HG03064 (cell line): ENCODE measurements around the gene LRRC8A.

Source experiments
- ATAC-seq: cut with Tn5 transposase; IDR thresholded peaks from one replicate; pipeline ENCODE4 v1.9.1; 2021; ENCODE audit warnings: low read depth; ENCODE audit not compliant: unreplicated experiment

LRRC8A gene

DNA sequence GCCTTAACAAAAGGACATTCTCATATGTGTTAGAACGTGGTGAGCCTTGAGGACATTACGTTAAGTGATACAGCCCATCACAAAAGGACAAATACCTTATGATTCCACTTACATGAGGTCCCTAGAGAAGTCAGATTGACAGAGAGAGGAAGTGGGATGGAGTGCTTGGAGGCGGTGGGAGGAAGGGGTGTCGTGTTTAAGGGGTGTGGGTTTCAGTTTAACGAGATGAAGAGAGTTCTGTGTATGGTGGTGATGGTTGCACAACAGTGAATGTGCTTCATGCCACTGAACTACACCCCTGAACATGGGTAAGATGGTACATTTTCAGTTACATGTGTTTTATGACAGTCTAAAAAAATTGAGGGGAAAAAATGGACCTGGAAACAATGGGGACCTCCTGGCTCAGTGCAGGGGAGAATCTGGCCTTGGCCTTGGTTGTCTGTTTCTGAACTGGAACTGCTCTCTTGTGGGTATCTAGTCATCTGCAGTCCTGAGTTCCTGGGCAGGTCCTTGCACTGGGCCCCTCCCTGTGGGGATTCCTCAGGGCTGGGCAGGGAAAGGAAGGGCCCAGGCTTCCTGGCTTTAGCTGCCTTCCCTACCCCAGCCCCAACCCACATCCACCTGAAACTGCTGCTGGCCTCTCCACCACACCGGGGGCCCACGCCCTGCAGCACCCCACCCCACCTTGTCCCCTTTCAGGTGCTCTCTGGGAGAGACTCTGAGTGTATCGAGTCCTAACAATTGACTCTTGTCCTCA lies 17.8 kb downstream of the LRRC8A start:
- no peak for ATAC-seq

DNA sequence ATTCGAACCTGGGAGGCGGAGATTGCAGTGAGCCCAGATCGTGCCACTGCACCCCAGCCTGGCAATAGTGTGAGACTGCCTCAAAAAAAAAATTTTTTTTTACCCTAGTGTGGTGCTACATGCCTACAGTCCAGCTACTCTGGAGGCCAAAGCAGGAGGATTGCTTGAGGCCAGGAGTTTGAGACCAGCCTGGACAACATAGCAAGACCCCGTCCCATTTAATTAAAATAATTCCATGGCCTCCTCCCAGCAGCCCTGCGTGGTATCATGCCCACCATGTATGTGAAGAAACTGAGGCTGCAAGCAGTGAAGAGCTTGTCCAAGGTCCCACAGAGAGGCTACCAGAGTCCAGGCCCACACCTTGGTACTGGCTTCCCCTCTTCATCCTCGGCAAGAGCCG lies 19.4 kb downstream of the LRRC8A start:
- ATAC-seq: no peak

DNA sequence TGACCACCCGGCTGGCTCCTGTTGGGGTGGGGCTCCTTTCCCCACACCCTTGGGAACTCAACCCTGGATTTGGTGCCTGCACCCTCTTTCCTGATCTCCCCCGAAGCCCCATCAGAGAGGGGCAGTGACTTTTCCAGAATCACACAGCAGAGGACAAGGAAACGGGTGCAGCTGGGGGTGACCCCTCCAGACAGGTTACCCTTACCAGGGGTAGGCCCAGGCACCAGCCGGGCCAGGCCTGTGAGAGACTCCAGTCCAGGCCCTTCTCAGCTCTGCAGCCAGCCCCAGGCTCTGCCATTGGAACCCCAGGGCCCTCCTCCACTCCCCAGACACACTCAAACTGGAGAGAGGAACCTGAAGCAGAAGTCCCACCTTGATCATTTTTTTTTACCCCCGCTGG lies 19.9 kb downstream of the LRRC8A start:
- no peak for ATAC-seq

DNA sequence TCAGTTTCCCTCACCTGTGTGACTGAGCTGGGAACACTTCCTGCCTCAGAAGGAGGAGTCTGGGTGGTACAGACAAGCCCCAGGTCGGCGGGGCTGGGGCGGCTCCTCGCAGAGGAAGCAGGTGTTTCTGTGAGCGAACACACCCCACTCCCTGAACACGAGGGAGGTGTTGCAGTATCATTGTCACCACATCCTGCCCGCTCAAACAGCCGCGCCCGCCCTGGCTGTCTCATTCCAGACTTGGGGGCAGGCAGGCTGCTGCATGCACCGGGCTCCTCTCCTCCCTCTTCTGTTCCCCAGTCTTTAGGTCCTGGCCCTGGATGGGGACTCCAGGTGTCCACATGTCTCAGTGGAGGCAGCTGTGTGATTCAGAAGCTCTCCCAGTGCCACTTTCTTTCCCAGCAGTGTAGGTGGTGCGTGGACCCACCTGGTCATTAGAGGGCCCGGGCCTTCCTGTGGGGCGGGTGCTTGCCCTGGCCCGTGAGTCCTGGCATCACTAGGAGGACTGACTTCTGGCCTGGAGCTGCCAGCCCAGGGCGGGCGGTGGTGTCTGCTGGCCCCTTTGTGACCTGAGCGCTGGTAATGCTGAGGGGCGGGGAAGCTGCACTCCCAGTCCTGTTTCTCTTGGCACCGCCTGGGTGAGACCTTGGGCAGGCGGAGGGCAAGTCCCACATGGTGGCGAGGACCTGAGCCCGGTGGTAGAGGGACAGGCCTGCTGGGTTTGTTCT lies 20.6 kb downstream of the LRRC8A start:
- ATAC-seq: peak; percentile 78

DNA sequence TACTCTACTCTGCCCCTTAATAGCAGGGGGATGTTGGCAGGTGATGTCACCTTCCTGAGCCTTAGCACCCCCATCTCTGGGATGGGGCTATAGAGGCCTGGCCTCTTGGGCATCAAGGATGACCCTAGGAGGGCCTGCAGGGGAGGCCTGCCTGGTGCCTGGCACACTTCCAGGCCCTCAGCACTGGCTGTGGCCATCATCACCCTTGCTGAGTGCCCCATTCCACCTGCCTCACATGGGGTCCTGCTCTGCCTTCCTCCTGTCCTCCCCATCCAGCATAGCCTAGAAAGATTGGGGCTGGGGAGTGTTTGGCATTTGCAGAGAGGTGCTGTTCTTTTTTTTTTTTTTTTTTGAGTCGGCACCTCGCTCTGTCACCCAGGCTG lies 21.1 kb downstream of the LRRC8A start:
- ATAC-seq: no peak

DNA sequence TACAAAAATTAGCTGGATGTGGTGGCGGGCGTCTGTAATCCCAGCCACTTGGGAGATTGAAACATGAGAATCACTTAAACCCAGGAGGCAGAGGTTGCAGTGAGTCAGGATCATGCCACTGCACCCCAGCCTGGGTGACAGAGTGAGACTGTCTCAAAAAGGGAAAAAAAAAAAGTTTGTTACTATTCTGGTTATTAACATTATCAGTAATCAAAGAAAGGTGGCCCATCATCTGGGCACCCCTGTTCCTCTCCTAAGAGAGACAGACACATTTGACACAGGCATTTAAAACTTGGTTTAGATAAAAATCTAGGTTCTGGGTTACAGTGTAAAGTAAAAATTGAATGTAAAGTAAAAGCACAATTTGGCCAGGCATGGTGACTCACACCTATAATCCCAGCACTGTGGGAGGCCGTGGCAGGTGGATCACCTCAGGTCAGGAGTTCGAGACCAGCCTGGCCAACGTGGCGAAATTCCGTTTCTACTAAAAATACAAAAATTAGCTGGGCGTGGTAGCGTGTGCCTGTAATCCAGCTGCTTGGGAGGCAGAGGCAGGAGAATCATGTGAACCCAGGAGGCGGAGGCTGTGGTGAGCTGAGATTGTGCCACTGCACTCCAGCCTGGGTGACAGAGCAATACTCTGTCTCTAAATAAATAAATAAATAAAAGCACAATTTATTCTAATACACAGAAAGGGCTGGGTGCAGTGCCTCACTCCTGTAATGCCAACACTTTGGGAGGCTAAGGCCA lies 22.1 kb downstream of the LRRC8A start:
- ATAC-seq: no peak

DNA sequence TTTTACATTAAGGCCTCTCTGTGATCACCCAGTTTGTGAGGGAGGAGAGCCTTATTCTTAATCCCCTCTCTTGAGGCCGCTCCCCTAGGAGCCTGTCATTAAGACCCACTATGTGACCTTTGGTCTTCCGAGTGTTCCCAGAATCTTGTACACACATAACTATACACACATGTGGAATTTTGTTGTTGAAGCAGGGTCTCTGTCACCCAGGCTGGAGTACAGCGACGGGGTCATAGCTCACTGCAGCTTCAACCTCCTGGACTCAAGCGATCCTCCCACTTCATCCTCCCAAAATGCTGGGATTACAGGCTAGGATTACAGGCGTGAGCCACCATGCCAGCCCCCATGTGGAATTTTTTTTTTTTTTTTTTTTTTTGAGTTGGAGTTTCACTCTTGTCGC lies 24.0 kb downstream of the LRRC8A start:
- no peak for ATAC-seq

DNA sequence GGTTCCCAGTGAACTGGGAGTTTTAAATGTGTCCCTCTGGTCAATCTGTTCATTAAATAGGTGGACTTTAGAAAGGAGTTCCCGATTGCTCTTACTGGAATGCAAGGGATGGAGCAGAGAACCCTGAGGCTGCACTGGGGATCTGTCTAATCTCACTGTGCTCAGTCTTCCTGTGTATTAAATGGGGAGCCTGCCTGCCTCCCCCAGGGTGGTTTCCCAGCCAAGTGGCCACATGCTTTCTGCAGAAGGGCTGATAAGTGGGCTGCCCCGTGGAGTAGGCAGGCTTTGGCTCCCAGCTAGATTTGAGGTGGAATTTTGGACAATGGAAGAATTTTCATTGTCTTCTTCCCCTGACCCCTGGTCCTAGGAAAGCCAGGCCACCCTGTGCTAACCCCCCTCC lies 24.8 kb downstream of the LRRC8A start:
- no peak for ATAC-seq

DNA sequence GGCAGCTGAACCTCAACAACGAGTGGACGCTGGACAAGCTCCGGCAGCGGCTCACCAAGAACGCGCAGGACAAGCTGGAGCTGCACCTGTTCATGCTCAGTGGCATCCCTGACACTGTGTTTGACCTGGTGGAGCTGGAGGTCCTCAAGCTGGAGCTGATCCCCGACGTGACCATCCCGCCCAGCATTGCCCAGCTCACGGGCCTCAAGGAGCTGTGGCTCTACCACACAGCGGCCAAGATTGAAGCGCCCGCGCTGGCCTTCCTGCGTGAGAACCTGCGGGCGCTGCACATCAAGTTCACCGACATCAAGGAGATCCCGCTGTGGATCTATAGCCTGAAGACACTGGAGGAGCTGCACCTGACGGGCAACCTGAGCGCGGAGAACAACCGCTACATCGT lies 26.4 kb downstream of the LRRC8A start:
- no peak for ATAC-seq

DNA sequence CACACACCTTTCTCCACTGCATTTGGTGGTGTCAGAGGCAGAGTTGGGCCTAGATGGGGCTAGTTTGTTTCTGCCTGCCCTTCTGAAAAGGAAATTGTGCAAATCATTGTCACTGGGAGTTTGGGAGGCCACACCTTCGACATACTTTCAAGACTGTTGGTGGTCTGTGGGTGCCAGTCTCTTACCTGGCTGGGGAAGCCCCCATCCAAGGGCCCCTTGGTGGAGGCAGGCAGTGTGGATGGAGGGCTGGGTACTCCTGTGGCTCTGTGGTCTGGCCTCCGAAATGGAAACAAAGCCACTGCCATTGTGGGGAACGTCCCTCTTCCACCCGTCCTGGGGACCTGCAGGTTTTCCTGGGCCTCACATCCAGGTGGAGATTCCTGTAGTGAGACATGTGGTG lies 27.9 kb downstream of the LRRC8A start:
- ATAC-seq: no peak

DNA sequence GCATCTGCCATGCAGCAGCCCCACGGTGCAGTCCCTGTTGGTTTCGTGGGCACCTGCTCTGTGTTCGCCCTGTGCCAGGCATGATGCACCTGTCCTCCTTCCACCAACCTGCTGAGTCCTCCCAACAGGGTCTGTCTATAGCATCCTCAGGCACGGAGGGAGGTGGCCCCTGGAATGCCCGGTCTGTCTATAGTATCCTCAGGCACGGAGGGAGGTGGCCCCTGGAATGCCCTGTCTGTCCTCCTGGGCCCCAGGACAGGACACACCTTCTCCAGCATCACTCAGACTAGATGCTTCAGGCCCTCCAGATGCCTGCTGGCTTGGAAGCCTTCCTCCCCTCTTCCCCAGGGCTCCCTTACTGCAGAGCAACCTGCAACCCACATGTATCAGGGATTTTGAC lies 29.0 kb downstream of the LRRC8A start:
- ATAC-seq: no peak

DNA sequence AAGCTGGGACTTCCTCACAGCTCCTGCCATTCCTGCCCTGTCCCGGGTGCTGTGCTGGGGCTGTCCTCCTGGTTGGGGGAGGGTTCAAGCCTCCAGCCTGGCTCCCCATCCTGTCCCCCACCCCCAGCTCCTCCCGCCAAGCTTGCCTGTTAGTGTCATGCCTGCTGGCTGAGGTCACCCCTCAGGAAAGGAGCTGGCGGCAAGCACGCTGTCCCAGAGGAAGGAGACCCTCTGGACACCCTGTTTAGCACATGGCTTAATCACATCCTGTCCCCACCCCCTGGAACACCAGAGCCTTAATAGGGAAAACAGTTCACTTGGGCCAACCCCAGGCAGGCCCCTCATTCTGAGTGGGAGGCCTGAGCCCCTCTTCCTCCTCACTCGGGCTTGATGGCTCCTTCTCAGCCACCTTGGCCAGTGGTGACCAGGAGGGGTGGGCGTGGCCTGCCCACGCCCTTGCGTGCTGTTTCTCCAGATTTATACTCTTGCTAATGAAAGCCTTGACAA lies 29.6 kb downstream of the LRRC8A start:
- ATAC-seq: no peak

DNA sequence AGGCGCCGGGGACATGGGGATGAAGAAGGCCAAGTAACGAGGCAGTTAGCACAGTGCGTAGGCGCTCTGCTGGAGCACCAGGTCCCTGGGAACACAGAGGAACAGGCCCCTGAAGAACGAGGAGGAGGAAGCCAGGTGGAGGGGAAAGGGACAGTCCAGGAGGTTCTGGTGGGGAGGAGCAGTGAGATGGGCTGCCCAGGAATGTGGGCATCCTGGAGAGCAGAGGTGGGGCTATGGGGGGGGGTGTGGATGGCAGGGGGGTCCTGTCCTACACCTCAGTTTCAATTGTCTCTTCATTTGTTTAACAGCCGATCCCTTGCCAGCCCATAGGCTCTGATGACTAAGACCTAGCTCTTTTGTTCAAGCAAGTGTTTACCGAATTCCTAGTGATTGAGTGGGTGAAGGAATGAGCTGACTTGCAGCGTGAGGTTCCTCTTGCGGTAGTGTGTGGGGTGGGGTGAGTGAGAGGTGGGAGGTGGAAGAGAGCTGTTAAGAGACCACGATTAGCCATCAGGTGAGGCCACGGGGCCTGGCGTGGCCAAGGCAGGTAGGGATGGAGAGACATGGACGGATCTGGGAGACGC lies 30.4 kb downstream of the LRRC8A start:
- no peak for ATAC-seq

DNA sequence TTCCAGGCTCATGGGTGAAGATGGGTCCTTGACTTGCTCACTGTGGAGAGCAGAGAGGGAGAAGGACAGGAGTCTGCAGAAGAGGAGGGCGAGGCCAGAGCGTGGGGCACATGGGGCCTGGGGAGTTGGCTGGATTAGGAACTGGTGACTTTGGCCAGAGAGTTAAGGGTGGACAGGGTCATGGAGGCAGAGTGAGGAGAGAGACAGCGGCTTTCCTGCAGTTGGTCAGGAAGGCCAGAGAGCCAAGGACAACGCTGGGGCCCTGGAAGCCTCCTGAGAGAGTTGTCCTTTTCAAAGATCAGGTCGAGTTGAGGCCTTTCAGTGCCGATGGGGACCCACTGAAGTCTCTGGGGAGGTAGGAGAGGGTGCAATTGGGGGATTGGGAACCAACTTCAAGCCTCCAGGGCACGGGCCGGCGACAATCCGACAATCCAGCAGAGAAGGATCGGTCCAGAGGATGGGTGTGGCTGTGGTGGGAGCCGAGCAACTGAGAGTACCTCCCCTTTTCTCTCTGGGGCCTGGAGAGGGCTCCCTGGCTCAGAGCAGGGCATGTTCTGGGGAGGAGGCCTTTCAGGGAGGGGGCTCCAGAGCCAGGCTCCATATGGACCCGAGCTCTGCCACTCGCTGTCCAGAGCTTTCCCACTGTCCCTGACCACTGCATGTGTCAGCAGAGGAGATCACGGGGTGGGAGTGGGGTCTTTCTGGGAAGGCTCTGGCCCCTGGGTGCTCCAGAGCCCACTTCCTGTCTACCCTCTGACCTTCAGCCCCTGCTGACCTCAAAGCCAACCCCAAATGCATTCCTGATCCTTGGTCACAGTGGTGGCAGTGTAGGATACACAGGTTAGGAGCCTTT lies 31.3 kb downstream of the LRRC8A start:
- ATAC-seq: no peak

DNA sequence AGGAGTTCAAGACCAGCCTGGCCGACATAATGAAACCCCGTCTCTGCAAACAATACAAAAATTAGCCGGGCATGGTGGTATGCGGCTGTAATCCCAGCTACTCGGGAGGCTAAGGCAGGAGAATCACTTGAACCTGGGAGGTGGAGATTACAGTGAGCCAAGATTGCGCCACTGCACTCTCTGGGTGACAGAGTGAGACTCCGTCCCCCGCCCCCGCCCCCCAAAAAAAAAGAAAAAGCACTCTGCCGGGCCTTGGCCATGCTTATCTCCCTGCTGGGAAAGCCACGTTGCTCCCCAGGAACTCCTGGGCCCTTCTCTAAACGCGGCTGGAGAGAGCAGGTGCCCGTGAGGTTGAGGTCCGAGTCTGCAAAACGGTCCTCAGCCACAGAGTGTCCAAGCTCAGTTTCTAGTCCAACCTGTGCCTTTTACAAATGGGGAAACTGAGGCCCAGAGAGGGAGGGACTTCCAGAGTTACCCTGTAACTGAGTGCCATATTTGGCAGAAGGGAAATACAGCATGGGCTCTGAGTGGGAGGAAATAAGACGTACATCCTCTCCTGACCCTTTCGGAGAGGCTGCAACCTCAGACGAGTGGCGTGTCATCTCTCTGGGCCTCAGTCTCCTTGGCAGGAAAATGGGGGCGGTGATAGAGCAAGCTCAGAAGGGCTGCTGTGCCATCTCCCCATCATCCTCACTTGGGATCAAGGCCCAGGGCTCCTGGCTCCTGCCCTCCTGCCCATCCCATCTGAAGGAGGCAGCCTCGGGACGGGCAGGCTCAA lies 32.3 kb downstream of the LRRC8A start:
- no peak for ATAC-seq

DNA sequence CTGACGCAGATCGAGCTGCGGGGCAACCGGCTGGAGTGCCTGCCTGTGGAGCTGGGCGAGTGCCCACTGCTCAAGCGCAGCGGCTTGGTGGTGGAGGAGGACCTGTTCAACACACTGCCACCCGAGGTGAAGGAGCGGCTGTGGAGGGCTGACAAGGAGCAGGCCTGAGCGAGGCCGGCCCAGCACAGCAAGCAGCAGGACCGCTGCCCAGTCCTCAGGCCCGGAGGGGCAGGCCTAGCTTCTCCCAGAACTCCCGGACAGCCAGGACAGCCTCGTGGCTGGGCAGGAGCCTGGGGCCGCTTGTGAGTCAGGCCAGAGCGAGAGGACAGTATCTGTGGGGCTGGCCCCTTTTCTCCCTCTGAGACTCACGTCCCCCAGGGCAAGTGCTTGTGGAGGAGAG lies 34.3 kb downstream of the LRRC8A start:
- no peak for ATAC-seq

DNA sequence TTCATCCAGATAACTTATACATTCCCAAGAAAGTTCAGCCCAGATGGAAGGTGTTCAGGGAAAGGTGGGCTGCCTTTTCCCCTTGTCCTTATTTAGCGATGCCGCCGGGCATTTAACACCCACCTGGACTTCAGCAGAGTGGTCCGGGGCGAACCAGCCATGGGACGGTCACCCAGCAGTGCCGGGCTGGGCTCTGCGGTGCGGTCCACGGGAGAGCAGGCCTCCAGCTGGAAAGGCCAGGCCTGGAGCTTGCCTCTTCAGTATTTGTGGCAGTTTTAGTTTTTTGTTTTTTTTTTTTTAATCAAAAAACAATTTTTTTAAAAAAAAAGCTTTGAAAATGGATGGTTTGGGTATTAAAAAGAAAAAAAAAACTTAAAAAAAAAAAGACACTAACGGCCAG lies 34.8 kb downstream of the LRRC8A start:
- no peak for ATAC-seq

DNA sequence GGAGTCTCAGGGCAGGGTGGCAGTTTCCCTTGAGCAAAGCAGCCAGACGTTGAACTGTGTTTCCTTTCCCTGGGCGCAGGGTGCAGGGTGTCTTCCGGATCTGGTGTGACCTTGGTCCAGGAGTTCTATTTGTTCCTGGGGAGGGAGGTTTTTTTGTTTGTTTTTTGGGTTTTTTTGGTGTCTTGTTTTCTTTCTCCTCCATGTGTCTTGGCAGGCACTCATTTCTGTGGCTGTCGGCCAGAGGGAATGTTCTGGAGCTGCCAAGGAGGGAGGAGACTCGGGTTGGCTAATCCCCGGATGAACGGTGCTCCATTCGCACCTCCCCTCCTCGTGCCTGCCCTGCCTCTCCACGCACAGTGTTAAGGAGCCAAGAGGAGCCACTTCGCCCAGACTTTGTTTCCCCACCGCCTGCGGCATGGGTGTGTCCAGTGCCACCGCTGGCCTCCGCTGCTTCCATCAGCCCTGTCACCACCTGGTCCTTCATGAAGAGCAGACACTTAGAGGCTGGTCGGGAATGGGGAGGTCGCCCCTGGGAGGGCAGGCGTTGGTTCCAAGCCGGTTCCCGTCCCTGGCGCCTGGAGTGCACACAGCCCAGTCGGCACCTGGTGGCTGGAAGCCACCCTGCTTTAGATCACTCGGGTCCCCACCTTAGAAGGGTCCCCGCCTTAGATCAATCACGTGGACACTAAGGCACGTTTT lies 35.4 kb downstream of the LRRC8A start:
- ATAC-seq: no peak

DNA sequence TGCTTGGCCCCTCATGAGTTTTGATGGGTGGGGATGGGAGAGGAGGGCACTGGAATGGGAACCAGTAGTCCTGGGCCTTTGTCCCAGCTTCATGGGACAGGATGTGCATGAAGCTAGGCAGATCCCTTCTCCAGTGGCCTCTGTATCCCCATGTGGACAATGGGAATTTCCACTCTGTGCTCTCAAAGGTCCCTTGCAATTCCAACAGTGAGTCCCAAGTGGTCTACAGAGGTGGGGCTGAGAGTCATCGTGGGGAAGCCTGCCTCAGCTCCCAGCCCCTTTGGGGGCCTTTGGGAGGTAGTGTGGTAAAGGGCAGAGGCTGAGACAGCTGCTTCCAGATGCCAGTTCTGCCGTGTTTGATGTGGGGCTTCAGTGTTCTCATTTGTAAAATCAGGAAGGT lies 37.0 kb downstream of the LRRC8A start:
- ATAC-seq: no peak
